Jurkat, Clone E6-1 (cell line): ENCODE measurements around the gene ANKMY1.
"Not testable (repeated sequence)": the region's sequence is repeated elsewhere in the genome, so short reads cannot be mapped to it uniquely, and the experiment has no call there.

Experiments used
- DNase-seq: peaks from one replicate; pipeline ENCODE4 v3.0.0-alpha.2; 2011; ENCODE audit warnings: low read depth, low spot score
- H3K4me3 ChIP-seq: 2 replicates; pipeline ENCODE4 v1.5.1; 2011; ENCODE audit warnings: mild to moderate bottlenecking, low read length, control low read depth, moderate library complexity

Gene ANKMY1

DNA sequence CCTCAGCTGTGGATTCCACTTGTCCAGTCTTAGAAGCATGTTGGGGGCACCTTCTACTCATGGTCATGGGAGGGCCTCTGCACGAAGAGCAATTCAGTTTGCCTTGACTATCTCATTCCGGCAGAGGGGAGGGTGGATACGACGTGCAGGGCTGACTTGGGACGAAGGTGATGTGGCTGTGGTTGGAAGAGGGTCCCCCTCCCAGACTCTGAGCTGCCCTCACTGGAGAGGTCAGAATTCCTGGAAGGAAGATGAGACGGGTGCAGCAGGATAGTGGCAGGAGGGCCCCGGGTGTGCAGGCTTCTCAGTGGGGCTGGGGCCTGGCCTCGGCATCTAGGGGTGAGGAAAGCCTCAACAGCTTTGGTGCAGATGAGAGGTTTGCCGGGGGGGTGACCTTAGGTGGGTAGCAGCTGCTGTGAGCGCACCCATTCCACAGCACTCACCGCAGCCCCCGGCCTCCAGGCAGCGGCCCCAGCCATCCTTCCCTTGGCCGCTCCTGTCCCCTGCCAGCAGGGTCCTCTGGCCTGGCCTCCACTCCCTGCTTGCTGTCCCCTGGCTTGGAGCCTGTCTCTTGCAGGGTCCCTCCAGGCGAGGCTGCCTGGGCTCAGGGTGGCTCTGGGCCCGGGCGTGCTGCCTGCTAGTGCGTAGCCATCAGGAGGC, 13.7 kb upstream of the ANKMY1 start:
- no peak for DNase-seq
- H3K4me3 ChIP-seq, result no peak overlapping the region

DNA sequence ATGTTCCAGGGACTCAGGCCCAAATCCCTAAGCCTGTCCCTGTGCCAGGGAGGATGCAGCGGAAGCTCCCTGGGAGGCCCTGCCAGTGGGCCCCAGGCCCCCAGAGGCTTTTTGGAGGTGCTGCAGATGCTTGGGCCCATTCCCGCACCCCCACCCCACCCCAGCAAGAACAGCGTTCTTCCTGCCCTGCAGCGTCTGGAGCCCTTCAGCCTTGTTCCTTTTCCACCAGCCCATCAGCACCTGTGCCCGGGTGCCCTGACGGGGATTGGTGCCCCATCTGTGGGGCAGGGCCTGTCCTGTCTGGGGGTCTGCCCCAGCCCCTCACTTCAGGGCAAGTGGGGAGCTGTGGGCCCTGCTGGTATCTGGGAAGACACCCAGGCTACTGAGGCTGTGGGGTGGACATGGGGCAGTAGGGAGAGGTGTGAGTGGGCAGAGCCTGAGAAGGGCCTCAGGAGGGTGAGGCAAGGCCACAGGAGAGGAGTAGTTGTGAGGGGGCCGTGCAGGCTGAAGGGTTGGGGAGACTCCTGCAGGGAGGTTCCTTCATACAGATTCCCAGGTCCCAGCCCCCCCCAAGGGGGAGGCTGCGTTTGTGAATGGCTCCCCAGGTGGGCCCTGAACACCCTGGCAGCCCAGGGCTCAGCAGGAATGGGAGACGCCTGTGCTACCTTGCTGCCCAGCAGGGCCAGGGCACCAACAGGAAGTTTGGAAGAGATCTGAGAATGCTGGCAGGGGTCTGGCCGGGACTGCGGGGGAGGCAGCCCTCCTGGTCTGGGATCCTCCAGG, 12.9 kb upstream of the ANKMY1 start:
- DNase-seq, result no peak
- no peak overlapping the region for H3K4me3 ChIP-seq

DNA sequence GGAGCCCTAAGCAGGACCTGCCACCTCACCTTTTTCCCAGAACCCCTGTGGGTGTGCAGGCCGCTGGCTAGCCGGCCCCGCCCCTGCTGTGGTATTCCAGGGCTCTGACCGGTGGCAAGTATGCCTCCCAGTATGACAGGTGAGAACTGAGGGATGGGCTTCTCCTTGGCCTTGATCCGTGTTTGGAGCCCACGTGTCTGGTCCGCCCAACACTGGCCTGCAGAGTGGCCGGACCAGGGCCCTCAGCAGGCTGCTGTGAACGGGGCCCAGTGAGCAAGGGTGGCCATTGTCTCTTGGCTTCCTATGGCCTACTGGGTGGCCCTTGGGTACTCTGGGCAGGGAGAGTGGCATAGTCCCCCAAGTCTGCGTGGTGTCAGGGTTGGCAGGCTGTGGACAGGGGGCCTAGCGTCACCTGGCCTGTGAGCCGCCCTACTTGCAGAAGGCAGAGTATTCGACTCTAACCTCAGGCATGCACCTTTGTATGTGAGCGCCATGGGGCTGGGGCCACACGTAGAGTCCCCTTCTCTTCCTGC, 12.3 kb upstream of the ANKMY1 start:
- no peak overlapping the region for H3K4me3 ChIP-seq
- DNase-seq, result no peak

DNA sequence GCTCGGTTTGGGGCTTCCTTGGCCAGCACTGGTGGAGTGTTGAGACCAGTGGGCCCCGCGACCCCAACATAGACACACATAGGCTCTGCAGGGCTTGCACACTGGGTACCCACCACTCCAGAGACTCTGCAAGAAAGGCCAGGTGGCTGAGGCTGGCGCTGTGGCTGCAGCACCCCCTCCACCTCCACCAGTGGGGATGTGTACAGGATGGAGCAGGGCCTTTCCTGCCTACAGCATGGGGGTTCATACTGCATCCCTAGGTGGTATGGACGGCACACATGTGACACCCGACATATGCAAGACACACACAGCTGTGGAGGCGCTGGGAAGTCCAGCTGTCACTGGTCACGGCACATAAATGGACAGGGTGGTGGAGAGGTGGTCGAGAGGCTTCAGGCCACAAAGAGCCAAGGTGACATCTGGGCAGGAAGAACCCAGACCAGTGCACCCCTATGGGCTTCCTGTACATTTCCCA, 11.8 kb upstream of the ANKMY1 start:
- no peak for DNase-seq
- H3K4me3 ChIP-seq, result peak overlapping the region; percentile 53

DNA sequence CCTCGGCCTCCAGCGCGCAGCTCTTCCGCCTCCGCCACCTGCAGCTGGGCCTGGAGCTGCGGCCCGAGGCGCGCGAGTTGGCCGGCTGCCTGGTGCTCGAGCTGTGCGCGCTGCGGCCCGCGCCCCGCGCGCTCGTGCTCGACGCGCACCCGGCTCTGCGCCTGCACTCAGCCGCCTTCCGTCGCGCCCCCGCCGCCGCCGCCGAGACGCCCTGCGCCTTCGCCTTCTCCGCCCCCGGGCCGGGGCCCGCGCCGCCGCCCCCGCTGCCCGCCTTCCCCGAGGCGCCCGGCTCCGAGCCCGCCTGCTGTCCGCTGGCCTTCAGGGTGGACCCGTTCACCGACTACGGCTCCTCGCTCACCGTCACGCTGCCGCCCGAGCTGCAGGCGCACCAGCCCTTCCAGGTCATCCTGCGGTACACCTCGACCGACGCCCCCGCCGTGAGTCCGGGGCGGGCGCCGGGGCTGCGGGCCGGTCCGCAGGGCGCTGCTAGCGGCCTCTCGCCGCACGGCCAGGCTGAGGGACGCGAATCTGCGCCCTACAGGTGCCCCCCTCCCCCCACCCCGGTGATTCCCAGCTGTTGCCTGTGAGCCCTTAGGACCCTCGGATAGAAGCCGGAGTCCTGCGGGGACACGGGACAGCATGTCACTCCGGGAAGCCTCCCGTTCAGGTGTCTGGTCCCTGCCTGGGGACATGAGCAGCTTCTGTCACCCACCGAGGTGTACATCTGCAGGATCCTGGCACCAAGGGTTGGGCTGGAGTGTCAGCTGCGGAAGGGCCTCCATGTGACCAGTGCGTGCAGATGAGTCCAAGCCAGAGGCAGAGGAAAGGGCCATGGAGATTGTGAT, 11.1 kb upstream of the ANKMY1 start:
- H3K4me3 ChIP-seq, result peak overlapping the region; percentile 53
- DNase-seq, result no peak

DNA sequence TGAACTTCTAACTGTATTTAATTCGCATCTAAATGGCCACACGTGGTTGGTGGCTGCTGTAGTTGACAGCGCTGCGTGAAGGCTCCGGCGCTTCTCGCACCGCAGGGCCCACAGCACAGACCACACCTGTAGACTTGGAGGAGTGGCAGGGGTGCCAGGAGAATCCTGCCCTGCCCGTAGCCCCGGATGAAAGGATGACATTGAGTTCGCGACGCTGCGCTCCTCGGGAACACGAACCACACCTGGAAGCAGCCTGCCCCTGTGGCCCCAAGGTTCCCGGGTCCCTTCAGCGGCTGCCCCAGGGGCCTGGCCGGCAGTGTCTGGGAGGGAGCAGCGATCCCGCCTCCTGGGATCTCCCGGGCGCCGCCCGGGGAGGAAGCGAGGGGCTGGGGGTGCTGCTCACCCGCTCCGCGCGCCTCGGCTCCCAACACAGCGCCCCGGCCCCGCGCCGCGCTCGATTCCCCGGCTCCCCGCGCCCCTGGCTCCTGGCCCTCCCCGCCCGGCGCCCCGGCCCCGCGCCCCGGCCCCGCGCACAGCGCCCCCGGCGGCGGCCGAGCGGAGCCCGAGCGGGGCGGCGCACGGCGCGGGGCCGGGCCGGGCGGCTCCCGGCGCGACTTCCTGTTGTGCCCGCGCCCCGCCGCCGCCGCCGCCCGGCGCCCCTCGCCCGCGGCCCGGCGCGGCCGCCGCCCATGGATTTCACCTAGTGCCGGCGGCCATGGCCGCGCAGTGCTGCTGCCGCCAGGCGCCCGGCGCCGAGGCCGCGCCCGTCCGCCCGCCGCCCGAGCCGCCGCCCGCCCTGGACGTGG, 10.3 kb upstream of the ANKMY1 start, which contains the start of gene RNPEPL1:
Gene RNPEPL1 (plus strand): TSS at position 613 of the 806 bp plus-strand sequence. CDS start 103 bp downstream, at position 716.
- H3K4me3 ChIP-seq, result peak within 1 kb of the TSS; percentile 62
- peak; percentile 58 for DNase-seq

DNA sequence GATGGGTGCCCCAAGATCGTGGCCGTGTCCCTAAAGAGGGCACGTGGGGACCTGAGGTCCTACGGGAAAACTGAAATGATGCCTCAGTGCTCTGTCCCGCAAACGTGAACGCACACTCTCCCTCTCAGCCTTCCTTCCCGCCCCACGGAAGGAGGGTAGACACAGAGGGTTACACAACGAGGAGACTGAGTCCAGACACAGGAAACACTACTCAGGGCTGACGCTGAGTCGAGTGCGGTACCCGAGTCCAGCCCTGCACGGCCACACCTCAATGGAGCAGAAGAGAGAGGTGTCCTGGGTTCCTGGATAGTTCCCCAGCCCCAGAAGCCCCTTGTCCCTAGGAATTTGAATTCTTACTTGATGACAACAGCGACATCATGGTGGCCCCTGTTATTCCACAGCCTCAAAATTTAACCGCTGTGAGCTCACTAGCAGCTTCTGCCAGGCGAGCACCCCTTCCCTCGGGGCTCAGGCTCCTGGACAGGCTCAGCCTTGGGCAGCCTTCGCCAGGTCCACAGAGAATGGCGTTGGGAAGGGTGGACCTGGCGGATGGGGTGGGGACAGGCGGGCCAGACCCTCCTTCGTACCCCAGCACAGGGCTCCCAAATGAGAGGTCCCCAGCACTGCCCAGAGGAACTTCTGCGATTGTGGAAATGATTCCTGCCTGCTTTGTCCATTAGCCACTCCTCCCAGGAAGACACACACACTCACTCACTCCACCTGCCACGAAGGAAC, 9.5 kb upstream of the ANKMY1 start:
- peak overlapping the region; percentile 62 for H3K4me3 ChIP-seq
- DNase-seq, result no peak

DNA sequence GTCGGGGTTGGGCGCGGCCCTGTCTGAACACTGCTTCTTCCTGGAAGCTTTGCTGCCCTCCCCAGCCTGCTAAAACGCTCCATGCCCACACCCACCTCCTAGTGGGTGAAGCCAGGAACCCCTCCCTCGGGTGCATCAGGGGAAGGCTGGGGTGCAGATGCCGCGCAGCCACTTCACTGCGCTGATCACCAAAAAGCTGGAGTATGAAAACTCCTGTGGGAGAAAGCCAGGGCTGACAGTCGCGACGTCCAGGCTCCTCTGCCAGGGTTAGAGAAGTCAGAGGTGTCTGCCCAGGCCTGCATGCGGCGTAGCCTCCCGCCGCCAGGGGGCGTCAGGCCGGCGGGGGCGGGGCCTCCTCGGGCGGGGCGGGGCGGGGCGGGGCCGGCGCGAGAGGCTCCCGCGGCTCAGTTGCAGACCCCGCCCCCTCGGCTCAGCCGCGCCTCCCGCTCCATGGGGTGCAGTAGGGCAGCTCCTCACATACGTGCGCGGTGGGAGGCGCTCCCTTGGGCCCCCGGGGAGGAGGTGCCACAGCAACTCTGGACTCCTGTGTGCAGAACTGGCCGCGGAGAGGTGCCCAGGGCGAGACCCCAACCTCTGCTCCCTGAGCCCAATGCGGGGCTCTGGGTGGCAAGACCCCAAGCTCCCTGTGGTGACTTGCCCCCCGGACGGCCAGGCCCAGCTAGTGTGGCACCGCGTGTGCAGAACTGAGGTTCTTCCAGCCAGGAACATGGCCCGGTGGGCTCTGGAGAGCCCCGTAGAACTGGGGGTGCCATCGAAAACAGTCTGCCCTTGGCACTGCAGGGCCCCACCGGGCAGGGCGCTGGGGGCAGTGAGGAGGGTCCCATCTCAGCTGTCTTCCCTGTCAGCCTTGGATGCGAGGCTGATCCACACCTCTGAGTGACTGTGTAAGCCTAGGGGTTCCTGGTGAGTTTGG, 8.7 kb upstream of the ANKMY1 start:
- peak overlapping the region; percentile 57 for H3K4me3 ChIP-seq
- DNase-seq, result peak; percentile 78

DNA sequence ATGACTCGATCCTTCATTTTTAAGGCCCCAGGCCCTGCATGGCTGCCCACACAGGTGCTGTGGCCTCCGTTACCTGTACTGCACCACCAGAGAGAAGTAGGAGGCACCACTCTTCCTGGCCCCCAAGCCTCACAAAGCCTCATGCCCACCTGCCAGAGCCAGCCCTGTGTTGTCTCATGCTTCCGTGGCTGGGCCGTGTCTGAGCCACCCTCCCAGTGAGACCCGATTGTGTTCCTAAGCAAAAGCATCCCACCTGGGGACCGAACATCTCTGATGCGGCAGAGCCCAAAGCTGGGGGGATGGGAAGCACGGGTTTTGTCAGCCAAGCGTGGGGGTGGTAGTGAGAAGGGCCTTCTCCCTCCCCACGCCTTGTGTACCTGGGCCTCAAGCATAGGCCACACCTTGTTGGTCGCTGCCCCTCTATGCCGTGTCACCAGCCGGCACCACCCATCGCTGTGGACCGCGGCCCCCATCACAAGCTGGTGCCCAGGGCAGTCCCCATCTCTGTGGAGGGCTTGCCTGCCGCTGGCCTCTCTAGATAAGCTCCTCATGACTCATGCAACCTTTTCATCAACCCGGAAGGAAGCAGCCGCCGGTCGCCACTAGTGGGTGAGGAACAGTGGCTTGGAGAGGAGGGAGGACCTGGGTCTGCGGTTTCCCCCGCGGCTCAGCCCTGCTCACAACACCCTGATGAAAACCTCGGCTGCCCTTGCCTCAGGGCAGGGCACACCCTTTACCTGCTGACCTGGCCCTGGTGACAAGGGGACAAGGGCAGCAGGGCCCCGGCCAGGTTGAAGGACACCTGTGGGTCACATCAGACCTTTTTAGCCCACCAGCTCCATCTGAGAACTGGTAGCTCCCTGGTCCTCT, 7.8 kb upstream of the ANKMY1 start:
- peak overlapping the region; percentile 57 for H3K4me3 ChIP-seq

DNA sequence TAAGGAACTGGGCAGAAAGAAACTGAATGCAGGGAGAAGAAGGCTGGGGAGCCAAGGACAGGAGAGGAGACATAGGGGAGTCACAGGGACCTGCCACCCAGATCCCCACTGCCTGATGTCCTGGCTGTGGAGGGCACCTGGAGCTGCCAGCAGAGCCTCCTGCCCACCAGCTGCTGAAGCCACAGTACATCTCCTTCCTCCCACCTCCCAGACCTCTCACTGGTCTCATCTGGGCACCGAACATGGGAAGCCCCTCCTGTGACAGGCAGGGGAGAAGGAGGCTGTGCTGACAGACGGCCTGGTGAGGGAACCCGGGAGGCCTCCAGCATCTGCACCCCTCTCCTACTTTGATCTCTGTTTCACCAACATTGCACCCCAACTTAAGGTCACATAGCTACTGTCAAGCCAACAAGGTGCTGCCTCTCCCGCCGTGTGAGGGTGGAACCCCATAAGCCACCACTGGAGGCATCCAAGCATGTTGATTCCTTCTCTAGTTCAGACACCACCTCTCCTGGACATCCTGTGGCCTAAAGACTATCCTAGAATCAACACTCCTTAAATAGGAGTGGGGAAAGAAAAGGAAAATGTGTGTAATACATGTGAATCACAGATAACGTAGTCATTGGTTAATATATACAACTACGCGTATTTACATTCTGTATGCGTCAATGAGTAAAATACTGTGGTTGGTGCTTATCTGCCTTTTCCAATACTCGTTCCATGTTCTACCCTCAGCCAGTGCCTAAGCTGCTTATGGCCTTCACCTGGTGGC, 7.0 kb upstream of the ANKMY1 start:
- H3K4me3 ChIP-seq, result peak overlapping the region; percentile 57
- DNase-seq, result no peak

More for the DNA sequence above, 7.8 kb upstream of the ANKMY1 start:
- DNase-seq, result peak; percentile 85

DNA sequence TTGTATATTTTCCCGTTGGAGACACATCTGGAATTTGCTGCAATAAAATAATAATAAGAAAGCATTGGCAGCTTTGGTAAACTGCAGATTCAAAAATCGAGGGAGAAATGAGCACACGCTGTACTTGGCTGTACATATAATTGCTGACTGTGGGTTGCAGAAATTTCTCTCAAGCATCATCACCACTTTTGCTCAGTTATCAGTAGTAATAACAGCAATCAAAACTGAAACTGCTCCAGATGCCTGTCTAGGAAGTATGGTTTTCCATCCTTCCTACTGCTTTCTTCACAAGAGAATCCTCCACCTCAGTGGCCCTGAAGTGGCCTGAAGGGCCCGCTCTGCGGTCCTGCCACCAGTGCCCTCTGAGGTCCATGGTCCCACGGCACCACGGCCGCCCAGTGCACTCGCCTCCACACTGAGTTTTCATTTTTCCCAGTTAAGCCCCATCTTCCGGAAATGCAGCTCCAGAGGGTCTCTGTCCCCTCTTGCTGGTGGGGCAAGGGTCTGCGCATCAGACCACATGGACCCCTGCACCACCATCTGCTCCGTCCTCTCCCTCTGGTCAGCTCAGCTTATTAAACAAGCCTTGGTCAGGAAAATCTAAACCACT, 6.3 kb upstream of the ANKMY1 start:
- H3K4me3 ChIP-seq, result no peak overlapping the region
- DNase-seq, result no peak

DNA sequence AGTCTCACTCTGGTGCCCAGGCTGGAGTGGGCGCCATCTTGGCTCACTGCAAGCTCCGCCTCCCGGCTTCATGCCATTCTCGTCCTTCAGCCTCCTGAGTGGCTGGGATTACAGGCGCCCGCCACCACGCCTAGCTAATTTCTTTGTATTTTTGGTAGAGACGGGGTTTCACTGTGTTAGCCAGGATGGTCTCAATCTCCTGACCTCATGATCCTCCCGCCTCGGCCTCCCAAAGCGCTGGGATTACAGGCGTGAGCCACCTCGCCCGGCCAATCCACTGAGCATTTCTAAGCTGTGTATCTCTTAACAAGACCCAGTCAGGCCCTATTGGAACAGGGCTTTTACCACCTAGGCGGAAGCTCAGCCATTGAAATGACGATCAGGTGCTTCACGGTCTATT, 5.4 kb upstream of the ANKMY1 start:
- DNase-seq, H3K4me3 ChIP-seq: not testable (repeated sequence)

DNA sequence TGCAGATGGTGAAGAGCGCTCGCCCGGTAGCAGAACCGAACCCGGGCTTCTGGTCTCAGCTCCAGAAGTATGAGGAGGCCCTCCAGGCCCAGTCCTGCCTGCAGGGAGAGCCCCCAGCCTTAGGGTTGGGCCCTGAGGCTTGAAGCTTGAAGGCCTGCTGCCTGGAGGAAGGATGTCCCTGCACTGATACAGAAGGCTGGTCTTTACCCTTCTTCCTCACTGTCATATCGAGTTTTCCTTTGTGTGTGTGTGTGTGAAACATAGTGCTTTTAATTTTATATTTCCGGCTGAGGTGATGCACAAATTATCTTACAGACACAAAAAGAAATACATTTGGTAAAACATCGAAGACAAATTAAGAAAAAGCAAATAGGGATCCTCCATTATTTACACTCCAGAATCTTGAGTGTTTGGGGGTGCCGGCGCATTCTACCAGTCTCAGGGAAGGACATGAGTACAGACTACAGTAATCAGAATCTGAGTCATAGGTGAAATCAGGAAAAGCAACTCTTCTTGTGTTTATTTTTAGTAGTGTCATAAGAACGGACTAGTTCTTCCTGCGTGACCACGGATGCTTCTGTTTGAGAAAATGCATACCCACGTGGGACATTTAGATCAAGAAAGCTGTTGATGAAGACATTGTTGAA, 3.7 kb upstream of the ANKMY1 start:
- H3K4me3 ChIP-seq, result peak overlapping the region; percentile 82
- no peak for DNase-seq
